ENCODE data around the gene SPATA4. TPM values are rescaled to one million over a fixed set of nuclear protein-coding genes. Genes with fewer than 3 reads are reported as not detected.

SPATA4 gene
- total RNA-seq, 1 experiment from 2014 or later = not detected

DNA sequence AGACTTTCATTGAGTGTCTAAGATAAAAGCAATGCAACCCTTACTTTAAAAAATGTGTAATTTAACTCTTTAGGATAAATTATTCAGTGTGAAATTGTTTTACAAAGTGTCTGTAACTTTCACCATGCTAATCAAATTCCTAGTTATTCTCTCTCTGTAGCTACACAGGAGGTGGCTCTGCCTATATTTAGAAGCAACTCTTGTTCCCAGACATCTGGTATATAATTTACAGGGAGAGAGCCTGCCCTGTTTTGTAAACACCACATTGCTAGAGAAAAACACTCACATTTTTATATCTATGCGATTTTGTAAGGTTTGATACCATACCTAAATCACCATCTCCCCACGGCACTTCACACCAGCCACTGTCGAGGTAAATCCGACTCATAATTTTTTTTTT, 35.5 kb upstream of the SPATA4 start:
- BruUV-seq (replicated peaks) = no TSS peak
- Histone ChIP-seq H3K27ac (ENCODE audit: low read length) (no peak overlapping the region), H3K4me1 (ENCODE audit: control insufficient read depth, insufficient read depth, low read length) (no peaks in the 10 kb centered on the region), H3K9me3 (ENCODE audit: control insufficient read depth, insufficient read depth, low read depth, low read length) (no peaks in the 10 kb centered on the region), H3K27me3 (ENCODE audit: control insufficient read depth, insufficient read depth, low read length) (no peaks in the 10 kb centered on the region), H3K36me3 (ENCODE audit: control insufficient read depth, insufficient read depth, low read length) (no peaks in the 10 kb centered on the region), H3K4me3 (ENCODE audit: low read depth in 2 of 2, low read length in 2 of 2) (no peak overlapping the region)
- DNase-seq (ENCODE audit: low read depth, low spot score) = no peak
- ChIA-PET CTCF (no interaction called here), POLR2A (no interaction called here)
- no peak for ATAC-seq
- intact Hi-C loops (cut with micrococcal nuclease; ENCODE audit: unreplicated experiment) = no loop called here
- TF ChIP-seq, protein P1, sequence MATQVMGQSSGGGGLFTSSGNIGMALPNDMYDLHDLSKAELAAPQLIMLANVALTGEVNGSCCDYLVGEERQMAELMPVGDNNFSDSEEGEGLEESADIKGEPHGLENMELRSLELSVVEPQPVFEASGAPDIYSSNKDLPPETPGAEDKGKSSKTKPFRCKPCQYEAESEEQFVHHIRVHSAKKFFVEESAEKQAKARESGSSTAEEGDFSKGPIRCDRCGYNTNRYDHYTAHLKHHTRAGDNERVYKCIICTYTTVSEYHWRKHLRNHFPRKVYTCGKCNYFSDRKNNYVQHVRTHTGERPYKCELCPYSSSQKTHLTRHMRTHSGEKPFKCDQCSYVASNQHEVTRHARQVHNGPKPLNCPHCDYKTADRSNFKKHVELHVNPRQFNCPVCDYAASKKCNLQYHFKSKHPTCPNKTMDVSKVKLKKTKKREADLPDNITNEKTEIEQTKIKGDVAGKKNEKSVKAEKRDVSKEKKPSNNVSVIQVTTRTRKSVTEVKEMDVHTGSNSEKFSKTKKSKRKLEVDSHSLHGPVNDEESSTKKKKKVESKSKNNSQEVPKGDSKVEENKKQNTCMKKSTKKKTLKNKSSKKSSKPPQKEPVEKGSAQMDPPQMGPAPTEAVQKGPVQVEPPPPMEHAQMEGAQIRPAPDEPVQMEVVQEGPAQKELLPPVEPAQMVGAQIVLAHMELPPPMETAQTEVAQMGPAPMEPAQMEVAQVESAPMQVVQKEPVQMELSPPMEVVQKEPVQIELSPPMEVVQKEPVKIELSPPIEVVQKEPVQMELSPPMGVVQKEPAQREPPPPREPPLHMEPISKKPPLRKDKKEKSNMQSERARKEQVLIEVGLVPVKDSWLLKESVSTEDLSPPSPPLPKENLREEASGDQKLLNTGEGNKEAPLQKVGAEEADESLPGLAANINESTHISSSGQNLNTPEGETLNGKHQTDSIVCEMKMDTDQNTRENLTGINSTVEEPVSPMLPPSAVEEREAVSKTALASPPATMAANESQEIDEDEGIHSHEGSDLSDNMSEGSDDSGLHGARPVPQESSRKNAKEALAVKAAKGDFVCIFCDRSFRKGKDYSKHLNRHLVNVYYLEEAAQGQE (IDR thresholded peaks at IDR 0.05; ENCODE audit: insufficient read depth in 1 of 2, low read depth in 2 of 2, low read length in 1 of 2) = no peak
- TF ChIP-seq, protein P2, sequence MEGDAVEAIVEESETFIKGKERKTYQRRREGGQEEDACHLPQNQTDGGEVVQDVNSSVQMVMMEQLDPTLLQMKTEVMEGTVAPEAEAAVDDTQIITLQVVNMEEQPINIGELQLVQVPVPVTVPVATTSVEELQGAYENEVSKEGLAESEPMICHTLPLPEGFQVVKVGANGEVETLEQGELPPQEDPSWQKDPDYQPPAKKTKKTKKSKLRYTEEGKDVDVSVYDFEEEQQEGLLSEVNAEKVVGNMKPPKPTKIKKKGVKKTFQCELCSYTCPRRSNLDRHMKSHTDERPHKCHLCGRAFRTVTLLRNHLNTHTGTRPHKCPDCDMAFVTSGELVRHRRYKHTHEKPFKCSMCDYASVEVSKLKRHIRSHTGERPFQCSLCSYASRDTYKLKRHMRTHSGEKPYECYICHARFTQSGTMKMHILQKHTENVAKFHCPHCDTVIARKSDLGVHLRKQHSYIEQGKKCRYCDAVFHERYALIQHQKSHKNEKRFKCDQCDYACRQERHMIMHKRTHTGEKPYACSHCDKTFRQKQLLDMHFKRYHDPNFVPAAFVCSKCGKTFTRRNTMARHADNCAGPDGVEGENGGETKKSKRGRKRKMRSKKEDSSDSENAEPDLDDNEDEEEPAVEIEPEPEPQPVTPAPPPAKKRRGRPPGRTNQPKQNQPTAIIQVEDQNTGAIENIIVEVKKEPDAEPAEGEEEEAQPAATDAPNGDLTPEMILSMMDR (IDR thresholded peaks at IDR 0.05) = no peak
- TF ChIP-seq SIN3A (IDR thresholded peaks at IDR 0.05; ENCODE audit: borderline replicate concordance, insufficient read depth, low read depth, low read length) (no peak), TCF7L2 (IDR thresholded peaks at IDR 0.05; ENCODE audit: low read depth, low read length) (no peak), POLR2AphosphoS5 (IDR thresholded peaks at IDR 0.05; ENCODE audit: low read depth, low read length) (no peak)
- in situ Hi-C loops (cut with HindIII; ENCODE audit: low pct_unique_long_range_greater_than_20kb, low sequenced_read_pairs) = no loop called here

DNA sequence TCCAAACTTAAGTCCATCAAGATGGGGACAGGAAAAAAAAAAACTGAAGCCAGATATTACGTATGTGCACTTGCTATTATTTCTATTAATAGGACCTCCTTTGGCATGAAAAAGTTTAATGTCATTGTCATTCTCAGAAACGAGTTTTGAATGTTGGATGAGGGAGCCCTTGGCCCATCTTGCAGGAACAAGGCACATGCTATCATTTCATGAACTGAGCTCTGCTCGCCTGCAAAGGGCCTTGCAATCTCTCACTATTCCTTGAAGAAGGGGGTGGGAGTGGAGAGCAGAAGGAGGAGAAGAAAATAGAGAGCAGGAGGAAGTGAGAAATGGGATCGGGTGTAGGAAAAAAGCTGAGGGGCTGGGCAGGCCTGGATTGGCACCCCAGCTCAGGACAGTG, 34.3 kb upstream of the SPATA4 start:
- no TSS peak for BruUV-seq (replicated peaks)
- Histone ChIP-seq H3K4me1 (ENCODE audit: control insufficient read depth, insufficient read depth, low read length) (no peaks in the 10 kb centered on the region), H3K9me3 (ENCODE audit: control insufficient read depth, insufficient read depth, low read depth, low read length) (no peaks in the 10 kb centered on the region), H3K27me3 (ENCODE audit: control insufficient read depth, insufficient read depth, low read length) (no peaks in the 10 kb centered on the region), H3K4me3 (ENCODE audit: low read depth in 2 of 2, low read length in 2 of 2) (no peak overlapping the region), H3K27ac (ENCODE audit: low read length) (no peak overlapping the region), H3K36me3 (ENCODE audit: control insufficient read depth, insufficient read depth, low read length) (no peaks in the 10 kb centered on the region)
- TF ChIP-seq, protein P1 (IDR thresholded peaks at IDR 0.05; ENCODE audit: insufficient read depth in 1 of 2, low read depth in 2 of 2, low read length in 1 of 2) = no peak
- CTCF ChIA-PET = interaction anchor here (0.6 kb wide), 1 partner anchor 48 kb away, joined by 3 read pairs; no protein-coding TSS in a partner anchor
- DNase-seq (ENCODE audit: low read depth, low spot score) = no peak
- in situ Hi-C loops (cut with HindIII; ENCODE audit: low pct_unique_long_range_greater_than_20kb, low sequenced_read_pairs) = no loop called here
- POLR2A ChIA-PET = no interaction called here
- ATAC-seq = no peak
- intact Hi-C loops (cut with micrococcal nuclease; ENCODE audit: unreplicated experiment) = no loop called here
